Activated CD4-positive, alpha-beta T cell treated with anti-CD3 and anti-CD28 coated beads for 24 hours (primary cell): Measurements from ENCODE around the gene KRT1.
"Not testable (repeated sequence)": the region's sequence is repeated elsewhere in the genome, so short reads cannot be mapped to it uniquely, and the experiment has no call there.

Source experiments
- DNase-seq, 2 donors: peaks; one replicate each; pipeline ENCODE4 v3.0.0-alpha.2; 2020; ENCODE audit warnings: low read depth in 2 of 2

Gene KRT1

DNA sequence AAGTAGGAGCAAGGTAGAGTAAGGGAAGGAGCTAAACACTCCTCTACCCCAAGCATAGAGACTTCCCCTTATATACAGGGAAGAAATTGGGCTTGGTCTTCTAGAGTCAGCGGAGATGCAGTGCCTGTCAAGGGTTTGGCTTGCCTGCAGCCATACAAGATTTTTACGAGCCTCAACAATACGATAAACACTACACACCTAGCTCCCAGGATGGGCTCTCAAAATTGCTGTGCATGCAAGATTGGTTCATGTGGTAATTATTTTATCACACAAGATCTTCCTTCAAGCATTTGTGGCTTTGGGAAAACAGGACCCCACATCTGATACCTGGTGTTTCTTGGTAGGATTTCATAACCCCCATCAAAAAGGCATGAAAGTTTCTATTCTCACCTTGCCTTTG lies at the start of gene KRT1:
KRT1 (minus strand) TSS at position 45 of the 400 bp plus-strand sequence. CDS start 59 bp downstream, outside the sequence.
- no peak for DNase-seq

DNA sequence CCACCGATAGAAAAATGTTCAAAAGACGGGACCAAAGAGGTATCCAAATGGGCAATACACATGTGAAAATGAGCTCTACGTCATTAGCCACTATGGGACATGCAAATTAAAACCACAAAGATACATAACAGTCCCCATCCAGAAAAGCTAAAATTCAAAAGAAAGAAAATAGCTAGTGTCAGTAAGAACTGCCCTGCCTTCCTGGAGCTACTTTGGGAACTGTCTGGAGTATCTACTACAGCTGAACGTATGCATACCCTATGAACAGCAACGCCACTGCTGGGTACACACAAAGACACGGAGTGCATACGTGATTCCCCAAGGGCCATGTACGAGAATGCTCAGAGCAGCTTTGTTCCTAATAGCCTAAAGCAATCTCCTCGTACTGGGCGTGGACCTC lies 48.9 kb upstream of the KRT1 start:
- DNase-seq = no peak

DNA sequence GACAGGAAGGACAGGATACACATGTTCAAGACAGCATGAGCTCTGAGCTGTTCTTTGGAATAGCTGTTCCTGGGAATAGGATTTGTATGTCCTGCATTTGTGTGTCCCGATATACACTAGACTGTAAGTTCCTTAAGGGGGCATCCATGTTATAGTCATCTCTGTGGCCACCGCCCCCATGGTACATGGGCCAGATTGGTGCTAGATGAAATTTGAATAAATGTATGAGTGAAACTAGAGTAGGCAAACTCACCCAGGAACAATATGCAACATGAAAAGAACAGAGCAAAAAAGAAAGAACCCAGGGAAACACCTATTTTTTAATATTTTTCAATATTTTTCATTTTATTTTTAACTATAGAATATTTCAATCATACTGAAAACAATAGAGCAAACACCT lies 48.2 kb upstream of the KRT1 start:
- no peak for DNase-seq

DNA sequence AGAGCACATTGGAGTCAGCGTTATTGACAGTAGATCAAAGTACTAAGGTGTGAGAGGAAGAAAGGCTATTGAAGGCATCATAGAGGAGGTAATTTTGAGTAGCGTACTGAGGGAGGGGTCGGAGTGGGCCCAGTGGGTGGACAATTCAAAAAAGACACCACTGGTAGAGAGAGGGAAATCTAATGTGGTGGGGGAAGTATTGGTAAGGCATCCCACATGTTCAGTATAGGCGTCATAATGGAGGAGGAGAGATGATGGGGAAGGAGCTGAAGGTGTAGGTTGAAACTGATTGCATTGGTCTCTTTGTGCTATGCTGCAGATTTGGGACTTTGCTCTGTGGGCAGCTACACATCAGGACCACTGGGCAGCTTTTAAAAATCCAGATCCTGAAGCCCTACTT lies 46.8 kb upstream of the KRT1 start:
- DNase-seq = no peak

DNA sequence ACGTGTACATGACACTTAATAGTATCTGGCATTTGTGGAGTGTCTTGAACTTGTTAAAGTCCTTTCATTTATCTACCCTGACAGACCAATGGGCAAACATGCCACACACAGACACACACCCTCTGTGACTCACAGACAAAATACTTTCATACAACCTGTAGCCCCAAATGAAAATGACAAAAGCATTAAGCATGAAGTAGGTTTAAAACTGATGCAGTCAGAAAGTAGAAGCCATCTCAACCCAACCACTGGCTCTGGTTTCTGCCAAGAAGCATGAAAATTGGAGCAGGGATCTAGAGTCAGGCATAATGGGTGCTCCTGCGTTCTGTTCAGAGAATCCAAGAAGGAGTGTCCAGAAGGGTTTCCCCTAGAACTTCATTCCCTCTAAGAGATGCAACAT lies 46.2 kb upstream of the KRT1 start:
- no peak for DNase-seq

DNA sequence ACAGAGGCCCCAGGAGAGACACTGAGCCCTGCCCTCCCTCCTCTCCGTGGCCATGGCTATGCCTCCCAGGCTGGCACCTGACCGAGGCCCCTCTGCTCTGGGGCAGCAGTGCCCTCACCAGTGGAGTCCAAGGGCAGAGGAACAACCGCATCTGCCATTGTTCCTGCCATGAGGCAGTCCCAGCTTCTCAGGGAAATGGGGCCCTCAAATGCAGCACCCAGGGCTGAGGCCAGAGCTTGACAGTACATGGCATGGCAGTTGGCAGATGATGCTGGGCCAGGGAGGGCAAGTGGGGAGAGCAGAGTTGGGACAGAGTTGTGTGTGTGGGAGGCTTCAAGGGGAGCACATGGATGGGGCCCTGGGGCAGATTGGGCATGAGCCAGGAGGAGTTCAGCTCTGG lies 44.2 kb upstream of the KRT1 start:
- no peak for DNase-seq

DNA sequence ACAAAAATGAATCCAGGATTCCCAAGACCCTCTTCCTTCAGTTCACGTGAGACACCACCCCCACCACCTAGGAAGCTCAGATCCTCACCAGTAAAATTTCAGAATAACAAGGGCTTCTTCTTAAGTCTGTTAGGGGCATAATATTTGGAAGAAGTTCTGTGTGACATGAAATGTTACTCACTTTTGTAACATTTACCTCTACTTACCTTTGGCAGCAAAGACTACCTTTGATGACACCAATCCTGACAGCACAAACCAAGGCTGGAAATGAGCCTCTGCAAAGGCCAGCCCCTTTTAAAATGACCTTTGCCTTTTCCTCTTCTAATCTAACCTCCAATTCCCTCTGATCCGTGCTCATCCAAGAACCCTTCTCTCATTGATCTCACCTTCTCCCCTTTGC lies 42.5 kb upstream of the KRT1 start:
- no peak for DNase-seq

DNA sequence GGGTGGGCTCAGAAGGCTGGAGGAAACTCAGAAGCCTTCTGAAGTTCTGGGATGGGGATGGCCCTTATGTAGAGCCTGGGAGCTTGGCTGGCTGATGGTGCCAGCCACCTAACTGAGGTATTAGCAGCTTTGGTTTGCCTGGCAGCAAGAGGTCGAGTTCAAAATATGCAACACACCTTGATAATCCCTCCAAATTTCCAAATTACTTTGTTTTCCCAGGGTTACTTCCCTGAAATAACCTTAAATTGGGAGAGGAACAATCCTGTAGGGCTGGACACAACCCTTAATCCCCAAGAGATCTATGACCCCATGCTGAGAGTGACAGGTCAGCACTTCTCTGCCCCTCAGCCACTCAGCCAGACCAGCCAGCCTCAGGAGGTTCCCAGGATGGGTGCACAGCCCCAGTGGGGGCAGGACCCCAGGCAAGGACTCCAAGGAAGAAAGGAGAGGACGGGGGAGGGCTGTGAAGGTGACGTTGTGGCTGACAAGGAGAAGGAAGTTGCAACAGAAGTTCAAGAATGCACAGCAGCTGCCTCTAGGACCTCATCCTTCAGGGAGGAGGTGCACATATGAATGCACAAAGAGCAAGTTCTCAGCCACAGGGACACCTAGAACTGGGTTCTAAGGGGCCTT lies 41.7 kb upstream of the KRT1 start:
- no peak for DNase-seq

DNA sequence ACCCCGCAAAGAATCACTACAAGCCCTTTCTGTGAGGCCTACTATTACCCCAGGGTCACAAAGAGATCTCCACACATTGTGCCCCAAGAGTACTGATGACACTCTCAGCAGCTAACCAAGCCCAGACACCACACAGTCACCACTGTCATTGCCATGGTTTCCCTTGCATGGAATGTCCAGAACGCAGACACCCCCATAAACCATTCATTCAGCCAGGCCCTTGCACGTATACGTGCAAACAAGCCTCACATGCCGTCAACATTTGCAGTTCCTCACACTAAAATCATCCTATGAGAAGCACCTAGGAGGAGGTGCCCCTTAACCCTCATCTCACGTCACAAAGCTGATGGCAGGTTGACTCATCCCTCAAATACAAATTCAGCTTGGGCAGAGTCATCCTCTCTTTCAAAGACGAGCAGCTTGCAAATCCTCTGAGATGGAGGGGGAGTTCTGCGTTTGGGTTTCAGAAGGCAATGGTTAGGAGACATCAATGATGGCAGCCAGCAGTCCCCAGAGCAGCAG lies 40.2 kb upstream of the KRT1 start:
- DNase-seq = no peak

DNA sequence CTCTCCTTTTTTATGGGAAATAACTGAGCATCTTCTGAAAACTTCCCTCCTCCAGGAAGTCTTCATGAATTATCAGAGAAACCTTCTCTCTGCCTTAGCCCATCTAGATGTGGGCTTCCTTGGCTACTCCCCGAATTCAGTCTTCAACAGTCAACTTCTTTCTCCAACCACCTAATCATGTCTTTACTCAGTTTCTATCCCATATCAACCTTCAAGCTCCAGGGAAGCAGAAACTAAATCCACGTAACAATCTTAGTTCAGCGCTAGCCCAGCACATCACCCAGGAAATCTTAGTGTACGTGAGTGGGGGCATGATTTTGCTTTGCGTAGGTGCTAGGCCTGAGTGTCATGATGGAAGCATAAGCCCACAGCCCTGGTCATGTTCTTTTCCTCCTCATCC lies 35.9 kb upstream of the KRT1 start:
- no peak for DNase-seq

DNA sequence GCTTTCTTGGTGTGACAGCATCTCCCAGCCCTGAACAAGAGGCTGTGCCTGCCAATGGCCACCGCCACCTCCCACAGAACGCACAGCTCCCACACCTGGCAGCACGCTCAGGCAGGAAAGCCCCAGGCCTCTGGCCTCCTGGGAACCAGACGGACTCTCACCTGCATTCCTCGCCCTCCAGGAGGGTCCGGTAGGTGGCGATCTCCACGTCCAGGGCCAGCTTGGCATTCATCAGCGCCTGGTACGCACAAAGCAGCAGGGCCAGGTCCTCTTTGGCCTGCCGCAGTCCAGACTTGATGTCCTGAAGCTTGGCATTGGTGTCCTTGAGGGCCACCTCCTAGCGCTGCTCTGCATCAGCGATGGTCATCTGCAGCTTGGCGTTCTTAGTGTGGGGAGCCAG lies 35.2 kb upstream of the KRT1 start:
- DNase-seq = no peak

DNA sequence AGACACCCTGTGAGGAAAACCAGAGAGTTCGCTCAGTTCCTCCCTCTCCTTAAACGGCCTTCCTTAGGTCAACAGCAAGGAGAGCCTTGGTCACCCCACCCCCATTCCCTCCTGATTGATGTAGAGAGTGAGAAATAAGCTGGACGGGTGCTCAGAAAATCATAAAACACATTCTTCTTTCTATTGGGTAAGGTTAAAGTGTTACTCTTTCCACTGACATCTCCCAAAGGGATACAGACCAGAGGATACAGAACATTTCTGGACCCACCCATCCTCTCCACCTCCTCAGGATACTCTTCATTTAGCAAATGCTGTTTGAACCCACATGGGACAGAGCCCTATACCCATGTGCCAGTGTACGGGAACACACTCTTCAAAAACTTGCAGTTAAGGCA lies 34.7 kb upstream of the KRT1 start:
- no peak for DNase-seq

DNA sequence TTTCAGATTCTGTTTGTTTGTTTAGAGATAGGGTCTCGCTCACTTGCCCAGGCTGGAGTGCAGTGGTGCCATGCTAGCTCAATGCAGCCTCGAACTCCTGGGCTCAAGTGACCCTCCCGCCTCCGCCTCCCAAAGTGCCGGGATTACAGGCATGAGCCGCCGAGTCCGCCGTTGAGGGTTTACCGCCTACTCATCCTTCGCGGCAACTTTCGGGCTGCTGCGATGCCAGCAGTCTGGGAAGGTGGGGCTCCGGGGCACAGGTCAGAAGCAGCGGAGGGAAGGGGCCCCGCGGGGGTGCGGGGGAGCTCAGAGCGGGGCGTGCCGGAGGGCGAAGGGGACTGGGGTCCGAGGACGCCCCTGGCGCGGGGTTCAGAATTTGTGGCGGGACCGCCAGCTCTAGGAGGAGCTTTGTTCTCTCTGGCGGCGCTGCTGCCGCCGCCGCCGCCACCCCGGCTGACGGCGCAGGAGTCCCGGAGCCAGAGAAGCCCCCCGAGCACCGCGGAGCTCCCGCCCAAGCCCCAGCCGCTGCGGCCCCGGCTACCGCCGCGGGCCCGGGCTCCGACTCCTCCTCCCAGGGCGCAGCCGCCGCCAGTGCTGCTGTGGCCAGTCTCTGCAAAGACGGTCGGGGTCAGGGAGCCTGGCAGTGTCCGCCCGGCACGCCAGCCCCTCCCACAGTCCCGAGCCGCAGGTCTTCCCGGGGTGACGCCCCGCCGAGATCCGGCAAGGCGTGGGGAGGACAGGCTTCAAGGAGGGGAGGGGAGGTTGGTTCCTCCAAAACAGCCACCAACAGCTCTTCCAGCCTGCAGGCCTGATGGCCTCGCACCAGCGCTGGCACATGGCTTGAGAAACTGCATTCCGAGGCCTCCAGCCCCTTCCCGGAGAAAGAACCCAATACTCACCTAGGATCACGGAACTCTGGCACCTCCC lies 34.0 kb upstream of the KRT1 start:
- DNase-seq = peak in 1 of 2 donors; percentile 20

DNA sequence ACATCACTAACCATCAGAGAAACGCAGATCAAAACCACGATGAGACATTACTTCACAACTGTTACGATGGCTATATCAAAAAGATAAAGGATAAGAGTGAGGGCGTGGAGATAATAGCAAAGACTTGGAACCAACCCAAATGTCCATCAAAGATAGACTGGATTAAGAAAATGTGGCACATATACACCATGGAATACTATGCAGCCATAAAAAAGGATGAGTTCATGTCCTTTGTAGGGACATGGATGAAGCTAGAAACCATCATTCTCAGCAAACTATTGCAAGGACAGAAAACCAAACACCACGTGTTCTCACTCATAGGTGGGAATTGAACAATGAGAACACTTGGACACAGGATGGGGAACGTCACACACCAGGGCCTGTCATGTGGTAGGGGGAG lies 31.9 kb upstream of the KRT1 start:
- DNase-seq = not testable (repeated sequence)

DNA sequence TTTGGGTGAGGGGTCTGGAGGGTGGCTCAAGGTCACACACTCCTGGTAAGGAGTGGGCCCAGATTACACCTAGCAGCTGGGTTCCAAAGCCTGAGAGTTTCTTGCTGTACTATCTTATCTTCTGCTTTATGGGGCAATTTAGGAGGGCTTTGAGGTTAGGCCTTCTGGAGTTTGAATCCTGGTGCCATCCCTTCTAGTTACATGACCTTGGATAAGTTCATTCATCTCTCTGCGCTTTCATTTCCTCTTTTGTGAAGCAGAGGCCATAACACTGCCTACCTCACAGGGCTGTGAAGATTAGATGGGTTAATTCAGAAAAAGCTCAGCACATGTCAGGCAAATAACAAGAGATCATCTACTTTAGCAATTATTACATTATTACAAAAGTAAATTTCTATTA lies 30.5 kb upstream of the KRT1 start:
- DNase-seq = no peak

DNA sequence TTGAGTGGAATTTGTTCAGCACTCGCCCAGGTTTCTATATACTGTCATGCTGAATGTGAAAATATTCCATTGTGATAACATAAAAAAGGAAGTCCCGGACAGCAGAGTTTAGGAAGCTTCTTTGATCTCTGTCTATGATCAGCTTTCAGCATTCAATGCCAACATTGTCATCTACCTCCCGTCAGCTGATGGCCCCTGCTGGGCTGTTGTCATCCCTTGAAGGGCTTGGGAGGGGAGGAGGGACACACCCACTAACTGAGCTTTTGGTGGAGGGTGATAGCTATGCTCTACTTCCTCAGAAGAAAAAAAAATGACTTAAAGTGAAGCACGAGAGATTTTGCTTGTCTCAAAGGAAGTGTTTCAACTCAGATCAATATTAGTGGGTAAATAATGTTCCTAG lies 27.8 kb upstream of the KRT1 start:
- no peak for DNase-seq

DNA sequence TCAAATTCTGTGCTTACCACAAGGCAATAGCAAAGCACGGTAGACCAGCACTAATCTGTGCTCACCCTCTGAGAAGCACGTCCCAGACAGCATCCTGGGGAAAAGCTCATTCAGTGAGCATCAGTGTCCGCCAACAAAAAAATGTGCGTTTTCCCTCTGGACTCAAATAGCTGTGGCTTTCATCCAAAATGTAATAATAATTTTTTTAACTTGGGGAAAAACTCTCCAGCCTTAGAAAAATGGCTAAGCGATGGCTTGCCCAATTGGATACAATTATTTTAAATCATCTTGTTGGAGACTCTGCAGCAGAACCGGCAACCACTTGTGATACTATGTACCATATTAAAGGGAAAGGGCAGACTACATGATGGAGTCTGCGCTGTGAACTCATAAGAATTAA lies 24.3 kb upstream of the KRT1 start:
- no peak for DNase-seq

DNA sequence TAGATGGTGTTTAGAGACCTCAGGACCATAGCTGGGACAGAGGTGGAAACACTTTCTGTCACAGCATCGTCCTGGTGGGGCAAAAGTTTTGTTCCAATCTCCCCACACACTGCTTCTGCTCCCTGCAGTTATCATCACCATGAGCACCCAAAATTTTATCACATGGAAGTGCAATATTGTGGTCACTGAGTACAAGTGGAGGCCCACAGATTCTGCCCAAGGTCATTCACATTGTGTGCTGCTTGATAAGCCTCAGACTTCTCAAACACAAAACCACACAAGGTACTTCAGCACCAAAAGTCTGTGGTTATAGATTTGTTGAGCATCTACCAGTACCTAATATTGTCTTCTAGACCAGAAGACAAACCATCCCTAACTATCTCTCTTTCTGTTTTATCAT lies 23.7 kb upstream of the KRT1 start:
- no peak for DNase-seq

DNA sequence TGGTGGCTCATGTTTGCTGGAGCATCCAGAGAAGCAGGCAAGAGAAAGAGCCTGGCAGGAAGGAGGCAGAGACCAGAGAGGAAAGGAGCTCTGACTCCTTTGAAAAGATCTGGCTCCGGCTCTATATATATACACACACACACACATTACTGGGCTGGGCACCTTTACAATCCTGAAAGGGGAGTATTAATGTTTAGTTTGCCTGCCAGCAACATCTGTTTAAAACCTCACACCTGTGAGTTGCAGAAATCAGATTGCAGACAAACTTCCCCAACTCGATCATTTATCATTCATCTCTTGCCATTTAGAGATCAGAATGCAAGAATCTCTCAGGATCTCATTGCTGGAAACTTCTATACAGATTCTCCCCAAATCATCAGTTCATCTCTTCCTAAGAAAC lies 23.2 kb upstream of the KRT1 start, which contains the start of gene KRT77:
KRT77 (minus strand) TSS at position 101 of the 400 bp plus-strand sequence; CDS start at position 11, 90 bp downstream.
- no peak for DNase-seq

DNA sequence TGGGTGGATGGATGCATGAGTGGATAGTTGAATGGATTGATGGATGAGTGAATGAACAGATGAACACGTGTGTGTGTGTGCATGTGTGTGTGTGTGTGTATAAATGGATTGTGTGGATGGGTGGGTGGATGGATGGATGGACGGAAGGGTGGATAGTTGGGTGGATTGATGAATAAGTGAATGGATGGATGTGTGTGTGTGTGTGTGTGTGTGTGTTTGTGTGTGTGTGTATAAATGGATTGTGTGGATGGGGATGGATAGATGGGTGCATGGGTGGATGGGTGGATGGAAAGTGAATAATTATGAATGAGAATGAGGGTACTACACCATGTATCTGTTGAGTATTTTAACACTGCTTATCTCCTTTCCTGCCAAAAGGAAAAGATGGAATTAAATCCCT lies 22.1 kb upstream of the KRT1 start:
- DNase-seq = no peak

DNA sequence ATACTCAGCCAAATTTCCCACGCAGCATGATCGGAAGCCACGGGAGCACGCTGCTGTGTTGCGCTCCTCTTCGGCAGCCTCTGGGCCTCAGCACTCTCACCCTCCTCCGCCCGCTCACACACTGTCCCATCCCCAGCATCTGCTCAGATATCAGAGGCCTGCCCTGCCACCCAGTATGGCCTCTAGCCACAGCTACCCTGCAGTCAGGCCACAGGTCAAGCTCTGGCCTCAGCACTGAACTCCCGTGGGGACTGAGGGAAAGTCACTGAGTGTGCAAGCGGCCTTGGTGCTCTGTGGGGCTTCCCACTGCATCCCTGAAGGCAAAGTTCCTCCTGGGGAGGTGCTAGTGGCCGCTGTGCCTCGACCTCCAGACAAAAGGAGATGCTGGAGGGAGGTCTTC lies 21.1 kb upstream of the KRT1 start:
- no peak for DNase-seq

DNA sequence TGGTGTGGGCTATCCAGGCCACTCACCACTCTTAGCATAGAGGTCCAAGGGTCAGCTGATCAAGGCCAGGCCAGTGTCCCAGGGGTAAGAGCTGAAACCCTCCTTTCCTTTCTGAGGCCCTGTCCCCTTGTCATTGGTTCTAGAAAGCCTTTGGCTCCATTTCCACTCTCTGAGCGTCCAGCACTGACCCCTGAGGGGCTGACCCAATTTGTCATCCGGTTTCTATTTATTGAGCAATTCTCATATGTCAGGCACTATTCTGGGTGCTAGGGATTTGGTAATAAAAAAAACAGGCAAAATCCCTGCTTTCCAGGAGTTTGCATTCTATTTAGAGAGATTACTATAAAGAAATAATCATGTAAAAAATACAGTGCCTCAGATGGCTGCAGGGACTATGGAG lies 19.8 kb upstream of the KRT1 start:
- DNase-seq = no peak

DNA sequence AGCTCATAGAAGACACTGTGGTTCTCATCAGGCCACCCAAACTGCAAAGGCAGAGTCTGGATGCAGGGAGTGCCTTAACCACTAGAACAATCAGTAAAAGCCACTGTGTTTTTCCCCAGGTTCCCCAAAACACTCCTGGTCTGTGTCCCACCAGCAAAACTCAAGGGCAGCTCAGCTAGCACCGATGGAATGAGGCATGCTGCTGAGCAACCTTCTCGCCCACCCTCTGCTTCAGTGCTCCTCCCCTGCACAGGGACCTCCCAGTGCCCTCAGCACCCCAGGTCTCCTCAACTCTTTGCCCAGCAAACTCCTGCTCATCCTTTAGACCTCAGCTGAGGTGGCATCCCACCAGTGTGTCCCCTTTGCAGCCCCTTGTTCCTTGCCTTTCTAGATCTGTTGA lies 19.2 kb upstream of the KRT1 start:
- no peak for DNase-seq
